Heart left ventricle (tissue), 13 donors: ENCODE measurements around the gene MRPL50.

Source experiments
- CTCF ChIP-seq, 12 donors: fragments of 200-600 bp; sonication (generic) in 4 of 12; IDR thresholded peaks; one replicate each; pipeline versions ENCODE4 v1.5.0 to v1.8.0; 2018 to 2022; ENCODE audit warnings: antibody characterized with exemption in 12 of 12, mild to moderate bottlenecking in 5 of 12
- POLR2A ChIP-seq, 2 donors: fragments of 450-650 bp; IDR thresholded peaks; one replicate each; pipeline ENCODE4 v1.6.1; 2017; ENCODE audit warnings: antibody characterized with exemption in 2 of 2, mild to moderate bottlenecking in 2 of 2, moderate library complexity in 2 of 2
- donor health status: ischemic (EF 13 %, LVEDD 7.1; RV severe dilation, severe dysfunction).
- donor health status: DM: no; HTN: yes; CAD: no.
- donor health status: DM: no; HTN: no; CAD: no.
- donor health status: ischemic (EF 25% LVEDD 6.9; RV normal size, moderate dysfunction).
- donor health status: ischemic (EF 25% LVEDD 5.7; RV mildly dilated, moderate dysfunction).
- donor health status: ischemic (EF 35%, LVEDD 5.7; RV mildly dilated, moderate dysfunction).
- donor health status: nonischemic (EF 11% LVEDD 7.7; RV severe dilation, severe dysfunction).
- donor health status: DM: yes; HTN: yes; CAD: no.
- donor health status: PGD.
- donor health status: ischemic (EF 29% LVEDD 5.4; RV normal size, mild dysfunction).
- donor health status: nonischemic (EF 23%, LVEDD 6.1; RV moderate dilation, normal function).

DNA sequence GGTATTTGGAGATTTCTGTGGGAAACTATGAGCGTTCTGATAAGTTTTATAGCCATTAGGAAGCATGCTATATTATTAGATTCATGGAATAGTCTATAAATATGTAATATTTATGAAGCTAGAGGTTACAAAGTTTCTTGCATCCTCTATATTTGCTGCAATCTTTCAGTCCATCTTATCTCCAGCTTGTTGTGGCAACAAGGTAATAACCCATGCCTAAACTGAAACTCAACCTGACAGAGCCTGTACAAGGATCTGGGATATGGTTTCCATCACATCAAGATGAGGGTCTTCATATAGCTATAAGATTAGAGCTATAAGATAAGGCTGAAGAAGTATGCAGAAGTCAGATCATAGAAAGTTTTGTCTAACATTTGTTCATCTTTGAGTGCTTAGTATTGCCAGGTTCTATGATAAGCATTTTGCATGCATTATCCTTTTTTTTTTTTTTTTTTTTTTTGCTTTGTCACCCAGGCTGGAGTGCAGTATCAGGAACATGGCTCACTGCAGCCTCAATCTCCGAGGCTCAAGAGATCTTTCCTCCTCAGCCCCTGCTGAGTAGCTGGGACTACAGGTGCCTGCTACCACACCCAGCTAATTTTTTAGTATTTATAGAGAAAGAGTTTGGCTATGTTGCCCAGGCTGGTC lies 28.4 kb downstream of the MRPL50 start:
- TF ChIP-seq POLR2A (IDR thresholded peaks at IDR 0.05) (no peak), CTCF (IDR thresholded peaks at IDR 0.05) (no peak)
